Fibroblast of lung (primary cell): ENCODE measurements around the gene RNF39. TPM values are rescaled to one million over a fixed set of nuclear protein-coding genes. Genes with fewer than 3 reads are reported as not detected.

Source experiments
- DNase-seq, 2 donors: peaks; one replicate each; pipeline versions ENCODE4 v3.0.0 to v3.0.0-alpha.2; 2010; ENCODE audit warnings: low read depth in 2 of 2
- H2AFZ ChIP-seq: 2 replicates; pipeline ENCODE4 v1.5.1; 2012; ENCODE audit warnings: low read length, control low read depth, inconsistent platforms
- H3K27ac ChIP-seq: 2 replicates; pipeline ENCODE4 v1.5.1; 2011; ENCODE audit warnings: low read length, control low read depth; ENCODE audit not compliant: insufficient read depth
- H3K27me3 ChIP-seq: 2 replicates; pipeline ENCODE4 v1.5.1; 2011; ENCODE audit warnings: mild to moderate bottlenecking, low read length; ENCODE audit not compliant: control insufficient read depth, insufficient read depth
- H3K36me3 ChIP-seq: 2 replicates; pipeline ENCODE4 v1.5.1; 2011; ENCODE audit warnings: low read length; ENCODE audit not compliant: control insufficient read depth, insufficient read depth
- H3K4me1 ChIP-seq: 2 replicates; pipeline ENCODE4 v1.5.1; 2011; ENCODE audit warnings: low read length; ENCODE audit not compliant: control insufficient read depth, insufficient read depth; ENCODE audit errors: extremely low read depth
- H3K4me2 ChIP-seq: 2 replicates; pipeline ENCODE4 v1.5.1; 2011; ENCODE audit warnings: low read length, control low read depth; ENCODE audit not compliant: insufficient read depth; ENCODE audit errors: extremely low read depth
- H3K4me3 ChIP-seq, 4 experiments: fragments of 200-600 bp in 1 of 4; sonication (generic) in 1 of 4; replicated peaks in 1 of 4; 2 replicates each; pipeline ENCODE4 v1.5.1; 2011 to 2016; ENCODE audit warnings: low read length in 4 of 4, low read depth in 3 of 4, mild to moderate bottlenecking in 3 of 4, control low read depth in 2 of 4, inconsistent platforms in 1 of 4, mixed read lengths in 1 of 4; ENCODE audit not compliant: insufficient read depth in 1 of 4; ENCODE audit errors: control extremely low read depth in 1 of 4
- H3K79me2 ChIP-seq: 2 replicates; pipeline ENCODE4 v1.5.1; 2012; ENCODE audit warnings: mild to moderate bottlenecking, low read length, inconsistent platforms; ENCODE audit not compliant: control insufficient read depth, insufficient read depth
- H3K9ac ChIP-seq: 2 replicates; pipeline ENCODE4 v1.5.1; 2011; ENCODE audit warnings: mild to moderate bottlenecking, low read length, control low read depth; ENCODE audit not compliant: insufficient read depth
- H3K9me3 ChIP-seq: 2 replicates; pipeline ENCODE4 v1.5.1; 2012; ENCODE audit warnings: low read depth, low read length; ENCODE audit not compliant: control insufficient read depth, insufficient read depth
- H4K20me1 ChIP-seq: 2 replicates; pipeline ENCODE4 v1.5.1; 2011; ENCODE audit warnings: low read length; ENCODE audit not compliant: control insufficient read depth, insufficient read depth; ENCODE audit errors: extremely low read depth
- EZH2 ChIP-seq: IDR thresholded peaks from 2 replicates; pipeline ENCODE4 v1.5.1; 2012; ENCODE audit warnings: low read length, control low read depth, mild to moderate bottlenecking; ENCODE audit errors: missing control alignments
- polyA plus RNA-seq, 2 donors: library from polyadenylated mRNA; depleted of rRNA in 1 of 2; stranded (reverse) in 1 of 2; unstranded in 1 of 2; fragments of >200 nt; gene quantifications; 2 replicates each; pipeline ENCODE4 v1.2.1, GENCODE V29; 2011 to 2012; ENCODE audit warnings: missing spikeins in 1 of 2
- total RNA-seq: library from RNA; depleted of rRNA; stranded (reverse); fragments of >200 nt; gene quantifications from 2 replicates; pipeline ENCODE4 v1.2.1, GENCODE V29; 2014
- TF ChIP-seq, protein P1 (sequence below), 2 donors: IDR thresholded peaks in 1 of 2; conservative IDR thresholded peaks in 1 of 2; 1 replicate in 1 of 2; 2 replicates in 1 of 2; pipeline ENCODE4 v1.5.1; 2011 to 2012; ENCODE audit warnings: low read length in 2 of 2, control low read depth in 1 of 2, inconsistent platforms in 1 of 2, low read depth in 1 of 2, mild to moderate bottlenecking in 1 of 2

RNF39 gene
- total and polyA plus RNA-seq, 2 donors (not counting 1 experiment from before 2014, with no cell fraction given) = not detected

DNA sequence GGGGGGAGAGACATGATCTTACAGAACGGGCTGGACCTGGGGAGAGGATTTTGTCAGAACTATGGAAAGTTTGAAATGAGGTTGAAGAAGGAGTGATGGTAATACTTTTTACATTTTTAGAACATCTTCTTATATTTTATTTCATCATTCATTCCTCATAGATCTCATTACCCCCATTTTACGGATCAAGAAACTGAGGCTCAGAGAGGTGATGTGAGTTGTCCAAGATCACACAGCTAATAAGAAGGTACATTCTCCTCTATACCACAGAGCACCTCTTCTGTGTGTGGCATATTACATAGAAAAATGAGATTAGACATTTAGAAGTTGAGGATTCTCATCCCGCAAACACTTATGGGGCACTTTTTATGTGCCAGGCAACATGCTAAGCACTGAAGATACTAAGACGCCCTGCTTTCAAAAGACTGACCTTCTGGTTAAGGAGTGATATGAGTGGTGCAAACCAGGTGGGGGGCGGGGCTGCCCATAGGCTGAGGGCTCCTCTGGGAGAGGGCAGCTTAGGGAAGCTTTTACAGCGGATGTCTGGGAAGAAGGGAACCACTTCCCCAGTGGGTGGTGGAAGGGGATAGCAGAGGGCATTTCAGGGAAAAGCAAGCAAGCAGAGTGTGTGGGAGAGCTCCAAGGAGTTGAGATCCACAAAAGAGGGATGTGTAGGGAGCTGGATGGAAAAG is 17.4 kb upstream of the RNF39 start:
- no peak for TF ChIP-seq EZH2
- TF ChIP-seq, protein P1, sequence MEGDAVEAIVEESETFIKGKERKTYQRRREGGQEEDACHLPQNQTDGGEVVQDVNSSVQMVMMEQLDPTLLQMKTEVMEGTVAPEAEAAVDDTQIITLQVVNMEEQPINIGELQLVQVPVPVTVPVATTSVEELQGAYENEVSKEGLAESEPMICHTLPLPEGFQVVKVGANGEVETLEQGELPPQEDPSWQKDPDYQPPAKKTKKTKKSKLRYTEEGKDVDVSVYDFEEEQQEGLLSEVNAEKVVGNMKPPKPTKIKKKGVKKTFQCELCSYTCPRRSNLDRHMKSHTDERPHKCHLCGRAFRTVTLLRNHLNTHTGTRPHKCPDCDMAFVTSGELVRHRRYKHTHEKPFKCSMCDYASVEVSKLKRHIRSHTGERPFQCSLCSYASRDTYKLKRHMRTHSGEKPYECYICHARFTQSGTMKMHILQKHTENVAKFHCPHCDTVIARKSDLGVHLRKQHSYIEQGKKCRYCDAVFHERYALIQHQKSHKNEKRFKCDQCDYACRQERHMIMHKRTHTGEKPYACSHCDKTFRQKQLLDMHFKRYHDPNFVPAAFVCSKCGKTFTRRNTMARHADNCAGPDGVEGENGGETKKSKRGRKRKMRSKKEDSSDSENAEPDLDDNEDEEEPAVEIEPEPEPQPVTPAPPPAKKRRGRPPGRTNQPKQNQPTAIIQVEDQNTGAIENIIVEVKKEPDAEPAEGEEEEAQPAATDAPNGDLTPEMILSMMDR (conservative IDR thresholded peaks at IDR 0.05 in 1 of 2, IDR thresholded peaks at IDR 0.05 in 1 of 2; ENCODE audit: low read depth in 1 of 2, low read length in 2 of 2) = no peak
- Histone ChIP-seq H3K4me2 (no peak overlapping the region), H3K27ac (no peak overlapping the region), H3K4me3 (no peak overlapping the region), H3K4me1 (peaks cover 5% of the 10 kb centered on the region), H3K79me2 (no peaks in the 10 kb centered on the region), H4K20me1 (no peaks in the 10 kb centered on the region), H2AFZ (no peak overlapping the region), H3K36me3 (no peaks in the 10 kb centered on the region), H3K27me3 (peaks cover 21% of the 10 kb centered on the region), H3K9ac (no peak overlapping the region), H3K9me3 (no peaks in the 10 kb centered on the region)
- no peak for DNase-seq

DNA sequence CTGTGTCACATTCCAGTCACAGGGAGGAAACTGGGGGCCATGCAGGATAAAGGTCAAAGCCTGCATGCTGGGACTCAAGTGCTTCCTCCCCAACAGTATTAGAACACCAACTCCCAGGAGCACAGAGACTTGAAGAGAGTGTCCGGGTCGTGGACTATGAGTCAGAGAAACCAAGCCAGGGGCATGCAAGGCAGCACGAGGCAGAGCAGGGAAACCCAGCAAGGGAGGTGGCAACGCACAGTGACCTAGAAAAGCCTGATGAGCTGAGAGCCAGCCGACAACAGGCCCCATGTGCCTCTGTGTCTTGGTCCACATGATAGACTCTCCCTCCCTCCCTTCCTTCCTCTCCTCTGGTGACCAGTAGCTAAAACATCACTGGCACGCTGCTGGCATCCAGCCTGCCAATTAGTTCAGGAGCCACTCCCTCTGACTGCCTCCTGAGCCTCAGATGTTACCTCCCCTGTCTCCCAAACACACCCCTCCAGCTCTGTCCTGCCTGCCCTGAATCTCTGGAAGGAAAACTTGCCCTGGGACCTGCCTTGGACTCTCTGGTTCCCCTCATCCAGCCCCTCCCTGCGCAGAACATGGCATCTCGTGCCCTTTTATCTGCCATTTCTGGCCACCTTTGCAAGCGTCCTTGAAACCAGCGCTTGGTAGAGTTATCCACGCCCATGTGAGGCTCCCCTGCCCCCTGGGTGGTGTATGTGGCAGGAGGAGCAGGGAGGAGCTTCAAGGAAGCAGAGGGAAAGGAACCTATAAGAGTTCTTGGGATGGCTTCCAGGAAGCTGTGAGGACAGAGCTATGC is 16.2 kb upstream of the RNF39 start:
- DNase-seq = peak; percentile 29 to 70
- Histone ChIP-seq H3K9ac (no peak overlapping the region), H3K27me3 (peaks cover 16% of the 10 kb centered on the region), H3K9me3 (no peaks in the 10 kb centered on the region), H3K36me3 (no peaks in the 10 kb centered on the region), H3K4me2 (peak overlapping the region; percentile 13), H4K20me1 (no peaks in the 10 kb centered on the region), H3K4me1 (peaks cover 5% of the 10 kb centered on the region), H3K4me3 (no peak overlapping the region), H2AFZ (peak overlapping the region; percentile 26), H3K27ac (no peak overlapping the region), H3K79me2 (no peaks in the 10 kb centered on the region)
- TF ChIP-seq, protein P1 (conservative IDR thresholded peaks at IDR 0.05 in 1 of 2, IDR thresholded peaks at IDR 0.05 in 1 of 2; ENCODE audit: low read depth in 1 of 2, low read length in 2 of 2) = no peak
- no peak for TF ChIP-seq EZH2

DNA sequence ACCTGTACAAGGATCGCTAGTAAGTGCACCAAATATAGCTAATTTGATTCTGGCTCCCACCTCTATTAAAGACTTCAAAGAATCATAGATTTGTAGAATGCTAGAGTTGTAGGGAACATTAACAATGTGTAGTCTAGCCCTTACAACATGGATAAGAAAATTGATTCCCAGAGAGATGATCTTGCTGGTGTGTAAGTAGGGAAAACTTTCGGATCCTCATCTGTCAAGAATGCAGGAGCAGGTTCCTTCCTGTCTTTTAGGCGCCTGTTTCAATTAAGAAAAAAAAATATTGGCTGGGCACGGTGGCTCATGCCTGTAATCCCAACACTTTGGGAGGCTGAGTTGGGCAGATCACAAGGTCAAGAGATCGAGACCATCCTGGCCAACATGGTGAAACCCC is 12.3 kb upstream of the RNF39 start:
- Histone ChIP-seq H3K4me1 (peaks cover 5% of the 10 kb centered on the region), H3K36me3 (no peaks in the 10 kb centered on the region), H3K27me3 (peaks cover 14% of the 10 kb centered on the region), H3K79me2 (no peaks in the 10 kb centered on the region), H3K9me3 (no peaks in the 10 kb centered on the region), H3K4me3 (no peak overlapping the region), H4K20me1 (no peaks in the 10 kb centered on the region), H3K4me2 (no peak overlapping the region), H3K27ac (no peak overlapping the region), H2AFZ (no peak overlapping the region), H3K9ac (no peak overlapping the region)
- DNase-seq = no peak
- TF ChIP-seq, protein P1 (conservative IDR thresholded peaks at IDR 0.05 in 1 of 2, IDR thresholded peaks at IDR 0.05 in 1 of 2; ENCODE audit: low read depth in 1 of 2, low read length in 2 of 2) = no peak
- TF ChIP-seq EZH2 = no peak
